GM13977 (cell line): ENCODE measurements around the gene RAPGEF5.

ENCODE experiments used
- DNase-seq: peaks from one replicate; pipeline ENCODE4 v3.0.0; 2012; ENCODE audit warnings: low spot score
- in situ Hi-C: fragments of 300-500 bp; cut with MboI; formaldehyde crosslinking; loops from one replicate; pipeline ENCODE4 v1.12.0; 2022; ENCODE audit warnings: low sequenced_read_pairs, low pct_unique_long_range_greater_than_20kb, mixed read lengths, inconsistent platforms; ENCODE audit not compliant: unreplicated experiment
- TF ChIP-seq, protein P1 (sequence below): IDR thresholded peaks from 2 replicates; pipeline ENCODE4 v1.5.1; 2012; ENCODE audit warnings: mild to moderate bottlenecking, control low read depth; ENCODE audit not compliant: insufficient read depth; ENCODE audit errors: extremely low read depth, missing control alignments

The RAPGEF5 gene

DNA sequence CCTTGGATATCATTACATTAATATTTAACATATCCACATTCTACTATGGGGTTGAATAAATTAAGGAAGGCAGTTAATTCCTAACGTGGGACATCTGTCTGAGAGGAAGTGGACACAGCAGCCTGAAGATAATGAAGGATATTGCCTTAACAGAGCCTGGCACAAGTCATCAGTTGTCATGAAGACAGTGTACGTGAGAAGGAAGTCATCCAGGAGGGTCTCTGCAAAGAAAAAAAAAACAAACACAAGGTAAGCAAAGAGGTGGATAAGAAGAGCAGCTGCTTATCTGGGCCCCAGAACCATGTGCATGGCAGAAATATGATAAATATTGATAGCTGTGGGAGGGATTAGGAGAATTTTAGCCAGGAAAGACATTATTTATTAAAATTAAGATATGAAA lies 190.0 kb downstream of the RAPGEF5 start:
- TF ChIP-seq, protein P1, sequence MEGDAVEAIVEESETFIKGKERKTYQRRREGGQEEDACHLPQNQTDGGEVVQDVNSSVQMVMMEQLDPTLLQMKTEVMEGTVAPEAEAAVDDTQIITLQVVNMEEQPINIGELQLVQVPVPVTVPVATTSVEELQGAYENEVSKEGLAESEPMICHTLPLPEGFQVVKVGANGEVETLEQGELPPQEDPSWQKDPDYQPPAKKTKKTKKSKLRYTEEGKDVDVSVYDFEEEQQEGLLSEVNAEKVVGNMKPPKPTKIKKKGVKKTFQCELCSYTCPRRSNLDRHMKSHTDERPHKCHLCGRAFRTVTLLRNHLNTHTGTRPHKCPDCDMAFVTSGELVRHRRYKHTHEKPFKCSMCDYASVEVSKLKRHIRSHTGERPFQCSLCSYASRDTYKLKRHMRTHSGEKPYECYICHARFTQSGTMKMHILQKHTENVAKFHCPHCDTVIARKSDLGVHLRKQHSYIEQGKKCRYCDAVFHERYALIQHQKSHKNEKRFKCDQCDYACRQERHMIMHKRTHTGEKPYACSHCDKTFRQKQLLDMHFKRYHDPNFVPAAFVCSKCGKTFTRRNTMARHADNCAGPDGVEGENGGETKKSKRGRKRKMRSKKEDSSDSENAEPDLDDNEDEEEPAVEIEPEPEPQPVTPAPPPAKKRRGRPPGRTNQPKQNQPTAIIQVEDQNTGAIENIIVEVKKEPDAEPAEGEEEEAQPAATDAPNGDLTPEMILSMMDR: no peak
- in situ Hi-C loops: no loop called here
- no peak for DNase-seq

DNA sequence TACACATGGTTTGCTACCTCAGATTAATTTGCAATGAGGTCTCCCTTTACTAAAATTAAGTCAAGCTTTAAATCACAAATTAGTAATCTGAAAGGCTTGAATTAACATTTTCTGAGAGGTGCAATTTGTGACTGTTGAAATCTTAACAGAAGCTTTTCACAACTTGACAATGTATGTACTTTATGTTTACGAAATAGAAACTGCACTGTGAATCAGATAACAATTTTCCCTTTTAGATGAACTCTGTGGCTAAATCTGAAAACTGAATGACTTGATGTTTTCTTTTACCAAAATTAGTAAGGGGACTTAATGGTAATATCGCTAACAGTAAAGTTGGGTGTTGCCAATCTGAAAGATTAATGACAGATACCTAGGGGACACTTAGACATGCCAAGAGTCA lies 197.6 kb downstream of the RAPGEF5 start:
- TF ChIP-seq, protein P1: no peak
- in situ Hi-C loops: no loop called here
- no peak for DNase-seq

DNA sequence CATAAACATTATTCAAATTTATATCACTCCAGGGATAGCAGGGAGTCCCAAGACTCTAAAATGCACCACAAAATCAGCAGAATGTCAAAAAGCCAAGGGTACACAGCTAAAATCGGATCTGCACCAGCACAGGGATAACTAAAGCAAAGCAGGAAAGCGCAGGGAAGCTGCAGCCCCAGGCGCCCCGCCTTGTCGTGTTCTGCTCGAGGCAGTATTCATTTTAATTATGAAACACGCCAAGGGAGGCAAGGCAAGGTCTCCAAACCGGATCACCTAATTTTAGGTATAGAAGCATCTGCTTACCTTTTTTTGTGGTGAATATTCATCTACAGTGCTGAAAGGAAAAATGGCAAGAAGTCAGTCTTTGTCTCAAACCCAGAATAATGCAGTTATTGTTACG lies 199.4 kb downstream of the RAPGEF5 start:
- TF ChIP-seq, protein P1: no peak
- in situ Hi-C loops: no loop called here
- no peak for DNase-seq

DNA sequence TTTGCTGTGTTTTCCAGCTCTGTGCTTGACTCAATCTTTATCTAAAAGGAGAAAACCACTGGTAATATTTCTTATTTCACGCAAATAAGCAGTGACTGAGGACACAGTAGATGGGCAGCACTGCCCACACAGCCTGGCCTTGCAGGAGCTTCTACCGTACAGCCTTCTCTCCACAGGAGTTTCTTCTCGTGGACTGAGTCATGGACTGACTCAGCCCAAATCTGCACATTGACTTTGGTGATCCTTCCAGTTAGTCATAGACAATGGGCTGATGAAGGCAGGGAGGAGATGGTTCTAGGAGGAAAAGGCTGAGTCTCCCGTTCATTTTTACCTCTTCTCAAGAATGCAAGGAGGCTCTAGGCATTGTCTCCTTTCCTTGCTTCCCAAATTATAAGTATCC lies 200.7 kb downstream of the RAPGEF5 start:
- TF ChIP-seq, protein P1: no peak
- in situ Hi-C loops: no loop called here
- no peak for DNase-seq

DNA sequence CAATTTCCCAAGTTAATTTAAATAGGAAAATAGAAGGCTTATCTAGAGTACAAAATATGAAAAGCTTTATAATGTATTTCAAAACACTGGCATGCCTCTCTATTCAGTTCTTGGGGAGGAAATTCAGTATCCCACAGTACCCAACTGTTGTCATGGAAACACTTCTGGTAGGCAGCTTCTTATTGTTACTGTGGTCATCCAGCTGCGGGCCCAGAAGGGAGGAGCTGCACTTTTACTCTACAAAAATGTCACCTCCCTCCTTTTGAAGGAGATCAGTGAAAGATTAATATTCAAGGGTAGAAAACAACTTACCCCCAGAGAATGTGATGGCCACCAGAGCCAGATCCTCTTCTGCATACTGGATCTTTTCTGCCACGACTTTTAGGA lies 202.8 kb downstream of the RAPGEF5 start:
- TF ChIP-seq, protein P1: no peak
- DNase-seq: no peak
- in situ Hi-C loops: no loop called here

DNA sequence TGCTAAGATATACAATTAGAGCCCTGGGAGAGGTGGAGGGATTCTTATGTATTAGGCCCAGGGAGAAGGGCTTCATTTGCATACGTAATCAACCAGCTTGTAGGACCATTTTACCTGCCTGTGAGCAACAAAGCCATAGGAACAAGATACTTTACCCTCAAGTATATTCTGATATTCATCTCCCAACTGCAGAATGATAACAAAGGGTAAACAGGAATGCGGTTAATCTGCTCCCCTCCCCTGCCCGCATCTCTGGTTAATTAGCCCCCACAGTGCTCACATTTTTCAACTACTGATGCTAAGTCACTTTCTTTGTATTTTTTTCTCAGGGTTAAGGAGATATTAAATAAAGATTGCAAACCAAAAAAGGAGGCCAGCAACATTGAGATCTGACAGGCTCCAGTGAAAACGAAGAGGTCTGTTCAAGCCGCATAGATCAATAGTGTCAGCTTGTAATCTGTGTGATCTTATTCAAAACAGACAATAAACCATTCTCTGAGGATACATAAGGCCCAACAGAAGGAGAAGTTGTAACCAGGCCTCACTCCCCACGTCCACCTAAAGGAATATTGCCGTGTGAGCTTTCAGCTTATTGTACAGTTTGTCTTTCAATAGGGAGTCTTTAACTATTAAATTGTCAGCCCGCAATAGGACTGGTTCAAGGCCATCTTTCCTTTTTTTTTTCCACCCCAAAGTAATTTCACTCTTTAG lies 203.4 kb downstream of the RAPGEF5 start:
- no peak for DNase-seq
- TF ChIP-seq, protein P1: no peak
- in situ Hi-C loops: no loop called here
